Body of pancreas (tissue), 4 donors: ENCODE measurements around the gene BRAF. TPM values are rescaled to one million over a fixed set of nuclear protein-coding genes. Genes with fewer than 3 reads are reported as not detected.
"Not testable (repeated sequence)": the region's sequence is repeated elsewhere in the genome, so short reads cannot be mapped to it uniquely, and the experiment has no call there.

Experiments
- ATAC-seq: fragments of 150-250 bp; one replicate; pipeline ENCODE4 v1.9.1; 2016
- DNase-seq, 4 donors: peaks; one replicate each; pipeline ENCODE4 v3.0.0-alpha.2; 2019
- H3K27ac ChIP-seq, 4 donors: fragments of 200-600 bp; sonication (generic); 1 replicate in 3 of 4; 2 replicates in 1 of 4; pipeline versions ENCODE4 v1.5.1 to v1.6.1; 2016 to 2019; ENCODE audit warnings: mild to moderate bottlenecking in 1 of 4, mixed read lengths in 1 of 4, moderate library complexity in 1 of 4
- H3K27me3 ChIP-seq, 2 donors: fragments of 200-600 bp; sonication (generic); one replicate each; pipeline ENCODE4 v1.6.0; 2016; ENCODE audit warnings: mild to moderate bottlenecking in 1 of 2
- H3K36me3 ChIP-seq, 2 donors: fragments of 200-600 bp; sonication (generic); replicated peaks in 1 of 2; 2 replicates each; pipeline ENCODE4 v1.5.1; 2016; ENCODE audit warnings: low read depth in 2 of 2; ENCODE audit not compliant: insufficient read depth in 1 of 2
- H3K4me1 ChIP-seq: fragments of 200-600 bp; sonication (generic); one replicate; pipeline ENCODE4 v1.6.0; 2016
- H3K4me3 ChIP-seq, 2 donors: fragments of 200-600 bp; sonication (generic); 1 replicate in 1 of 2; 2 replicates in 1 of 2; pipeline ENCODE4 v1.5.1; 2016 to 2019
- H3K9me3 ChIP-seq, 3 donors: fragments of 200-600 bp; sonication (generic); 1 replicate in 2 of 3; 2 replicates in 1 of 3; pipeline ENCODE4 v1.5.1; 2016
- CTCF ChIP-seq, 7 experiments: fragments of 450-650 bp in 4 of 7; fragments of 200-600 bp in 3 of 7; sonication (generic) in 3 of 7; IDR thresholded peaks; one replicate each; pipeline ENCODE4 v1.5.1; 2016 to 2019; ENCODE audit warnings: antibody characterized with exemption in 7 of 7
- POLR2A ChIP-seq, 3 donors: fragments of 450-650 bp; IDR thresholded peaks; one replicate each; pipeline ENCODE4 v1.6.1; 2016; ENCODE audit warnings: antibody characterized with exemption in 3 of 3, mild to moderate bottlenecking in 2 of 3
- WGBS, 2 donors: methylation state at CpG; one replicate each; pipeline ENCODE4 v1.1.5; 2017; 5-methylcytosine and 5-hydroxymethylcytosine counted together
- intact Hi-C: fragments of 100-400 bp; cut with DNase I; formaldehyde crosslinking; loops from one replicate; pipeline ENCODE4 v1.15.1; 2023
- total RNA-seq, 2 donors: library from RNA; depleted of rRNA; stranded (reverse); fragments of >200 nt; gene quantifications; one replicate each; pipeline ENCODE4 v1.1.0, GENCODE V29; 2016

Gene BRAF
- total RNA-seq, 2 donors from 2014 or later: 41.9 to 51.1 TPM

- Histone ChIP-seq H3K27ac (no peak overlapping the region), H3K4me1 (no peaks in the 10 kb centered on the region), H3K9me3 (no peaks in the 10 kb centered on the region), H3K4me3 (no peak overlapping the region), H3K36me3 (no peaks in the 10 kb centered on the region), H3K27me3 (no peaks in the 10 kb centered on the region)
- DNase-seq (no peak), ATAC-seq (no peak)
- WGBS, 2 donors: 47 to 50% methylated on average over 5 of the region's 5 CpGs
- intact Hi-C loops: no loop called here
- no peak for TF ChIP-seq CTCF (IDR thresholded peaks at IDR 0.05)
- no peak for TF ChIP-seq POLR2A (IDR thresholded peaks at IDR 0.05)
Observed at GRCh38 chr7:140966561-140967233, 42.0 kb upstream of the BRAF start.

GRCh38 chr7:140961117-140961516, 36.4 kb upstream of the BRAF start:
- Histone ChIP-seq H3K4me1 (no peaks in the 10 kb centered on the region), H3K27me3 (no peaks in the 10 kb centered on the region), H3K4me3 (no peak overlapping the region), H3K36me3 (no peaks in the 10 kb centered on the region), H3K9me3 (no peaks in the 10 kb centered on the region), H3K27ac (no peak overlapping the region)
- no peak for TF ChIP-seq CTCF (IDR thresholded peaks at IDR 0.05)
- TF ChIP-seq POLR2A (IDR thresholded peaks at IDR 0.05): no peak
- intact Hi-C loops: no loop called here
- WGBS, 2 donors: 79 to 91% methylated on average over 4 of the region's 4 CpGs
- ATAC-seq: no peak
- no peak for DNase-seq

- H3K4me1 ChIP-seq, DNase-seq, intact Hi-C loops, H3K36me3 ChIP-seq, ATAC-seq, H3K27me3 ChIP-seq, H3K27ac ChIP-seq, H3K4me3 ChIP-seq, H3K9me3 ChIP-seq: not testable (repeated sequence)
- 80 to 96% methylated on average over 3 to 5 of the region's 25 CpGs for WGBS, 2 donors
Observed at GRCh38 chr7:140956997-140957396, 32.3 kb upstream of the BRAF start.

- no peaks in the 10 kb centered on the region for H3K4me1 ChIP-seq
- ATAC-seq (no peak), DNase-seq (no peak)
- TF ChIP-seq POLR2A (IDR thresholded peaks at IDR 0.05) (no peak), CTCF (IDR thresholded peaks at IDR 0.05) (no peak)
- WGBS, 2 donors: 49 to 60% methylated on average over 2 of the region's 2 CpGs
- H3K27ac ChIP-seq: no peak overlapping the region
- intact Hi-C loops: no loop called here
- H3K27me3 ChIP-seq: no peaks in the 10 kb centered on the region
- H3K9me3 ChIP-seq: no peaks in the 10 kb centered on the region
- no peak overlapping the region for H3K4me3 ChIP-seq
- H3K36me3 ChIP-seq: no peaks in the 10 kb centered on the region
Observed at GRCh38 chr7:140945940-140946339, 21.2 kb upstream of the BRAF start.

GRCh38 chr7:140942242-140942641, 17.5 kb upstream of the BRAF start:
- DNase-seq, H3K9me3 ChIP-seq, ATAC-seq, H3K36me3 ChIP-seq, H3K4me1 ChIP-seq, H3K27ac ChIP-seq, H3K4me3 ChIP-seq, H3K27me3 ChIP-seq, intact Hi-C loops: not testable (repeated sequence)
- WGBS, 2 donors: 81 to 95% methylated on average over 5 of the region's 5 CpGs

- ATAC-seq: no peak
- Histone ChIP-seq H3K36me3 (no peaks in the 10 kb centered on the region), H3K9me3 (no peaks in the 10 kb centered on the region), H3K27me3 (no peaks in the 10 kb centered on the region), H3K4me3 (no peak overlapping the region), H3K4me1 (no peaks in the 10 kb centered on the region), H3K27ac (no peak overlapping the region)
- TF ChIP-seq CTCF (IDR thresholded peaks at IDR 0.05) (no peak), POLR2A (IDR thresholded peaks at IDR 0.05) (no peak)
- no peak for DNase-seq
- WGBS, 2 donors: 69 to 88% methylated on average over 1 of the region's 1 CpG
- intact Hi-C loops: no loop called here
Observed at GRCh38 chr7:140940898-140941297, 16.2 kb upstream of the BRAF start.
